Adrenal gland (tissue), 5 donors: ENCODE results near the gene NAPSA.

Source experiments
- CTCF ChIP-seq, 6 experiments: fragments of 450-650 bp in 4 of 6; fragments of 200-600 bp in 2 of 6; sonication (generic) in 1 of 6; IDR thresholded peaks; 1 replicate in 5 of 6; 2 replicates in 1 of 6; pipeline versions ENCODE4 v1.5.1 to v1.8.0; 2016 to 2021; ENCODE audit warnings: antibody characterized with exemption in 6 of 6, mild to moderate bottlenecking in 2 of 6, moderate library complexity in 1 of 6
- POLR2A ChIP-seq, 2 donors: fragments of 450-650 bp; IDR thresholded peaks; one replicate each; pipeline ENCODE4 v1.6.1; 2017; ENCODE audit warnings: antibody characterized with exemption in 2 of 2, mild to moderate bottlenecking in 2 of 2, moderate library complexity in 1 of 2
- donor health status: DM: no; HTN: no; CAD: no.

- TF ChIP-seq CTCF (IDR thresholded peaks at IDR 0.05) (no peak), POLR2A (IDR thresholded peaks at IDR 0.05) (no peak)
Observed at GRCh38 chr19:50377051-50377461, 11.6 kb upstream of the NAPSA start.
